NCI-H1092 treated with DMSO at 0.1 percent for 48 hours (cell line): ENCODE results near the gene NQO2.
"Not testable (repeated sequence)": the region's sequence is repeated elsewhere in the genome, so short reads cannot be mapped to it uniquely, and the experiment has no call there.

ENCODE experiments used
- DNase-seq: peaks from one replicate; lab custom pipeline; 2025; lab: John Stamatoyannopoulos, UW

NQO2 gene

DNA sequence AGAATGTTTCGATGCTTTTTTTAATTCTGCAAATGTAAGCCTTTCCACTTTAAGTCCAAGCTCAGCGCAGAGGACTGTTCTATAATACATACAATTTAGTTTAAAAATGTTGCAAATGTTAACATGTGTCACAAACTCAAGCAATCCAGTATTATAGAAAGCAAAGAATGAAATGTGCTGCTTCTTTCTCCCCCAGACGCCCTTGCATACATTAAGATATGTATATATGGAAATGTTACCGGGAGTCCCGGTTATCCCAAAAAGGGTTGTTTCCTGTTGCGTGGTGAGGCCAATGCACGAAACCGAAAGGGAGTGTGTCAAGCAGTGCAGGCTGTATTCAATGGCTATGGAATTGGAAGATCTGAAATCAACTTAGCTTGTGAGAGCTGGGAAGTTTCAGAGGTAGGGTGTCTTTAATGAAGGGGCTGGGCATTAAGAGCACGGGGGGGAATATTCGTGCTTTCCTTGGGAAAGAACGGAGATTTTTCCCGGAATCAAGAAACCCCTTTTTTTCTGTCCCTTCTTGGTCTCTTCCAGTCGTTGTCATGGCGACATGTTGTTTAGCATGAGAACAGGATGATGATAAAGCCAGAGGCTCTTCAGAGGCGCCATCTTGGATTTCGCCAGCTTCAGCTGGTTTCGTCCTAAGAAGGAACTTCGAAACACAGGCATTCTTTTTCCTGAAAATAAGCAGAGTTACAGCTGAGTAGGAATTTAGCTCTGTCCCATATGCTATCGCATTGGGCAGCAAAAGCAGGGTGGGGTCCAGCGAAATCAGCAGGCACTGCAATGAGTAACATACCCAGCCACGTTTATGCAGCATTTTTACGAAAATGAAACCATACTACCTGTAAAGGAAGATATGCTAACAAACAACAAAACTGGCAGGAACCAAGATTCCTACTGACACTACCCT is 10.1 kb upstream of the NQO2 start:
- DNase-seq = peak; percentile 87

DNA sequence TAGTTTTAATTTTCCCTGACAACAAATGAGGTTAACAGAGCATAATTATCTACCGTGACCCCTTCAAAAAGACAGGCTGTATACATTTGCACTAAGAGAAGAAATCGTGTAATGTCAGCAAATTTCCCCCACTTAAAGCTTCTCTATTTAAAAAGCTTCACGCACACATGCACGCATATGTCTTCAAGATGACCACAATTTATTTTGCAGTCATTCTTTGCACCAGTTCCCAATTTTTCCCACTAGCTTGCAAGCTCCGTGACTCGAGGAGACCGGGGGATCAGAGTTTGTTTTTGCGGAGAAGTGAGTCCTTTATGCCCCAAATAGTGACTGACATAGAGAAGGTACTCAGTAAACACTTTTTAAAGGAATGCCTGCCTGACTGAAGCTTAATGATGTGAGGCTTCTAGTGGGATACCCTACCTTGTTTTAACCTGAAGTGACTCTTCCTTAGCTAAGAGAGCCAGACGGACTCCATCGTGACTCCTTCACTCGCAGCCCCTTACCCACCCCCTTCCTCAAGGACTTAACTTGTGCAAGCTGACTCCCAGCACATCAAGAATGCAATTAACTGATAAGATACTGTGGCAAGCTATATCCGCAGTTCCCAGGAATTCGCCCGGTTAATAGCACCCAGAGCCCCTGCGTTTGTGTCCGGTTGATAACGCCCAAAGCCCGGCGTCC is 9.3 kb upstream of the NQO2 start:
- no peak for DNase-seq

DNA sequence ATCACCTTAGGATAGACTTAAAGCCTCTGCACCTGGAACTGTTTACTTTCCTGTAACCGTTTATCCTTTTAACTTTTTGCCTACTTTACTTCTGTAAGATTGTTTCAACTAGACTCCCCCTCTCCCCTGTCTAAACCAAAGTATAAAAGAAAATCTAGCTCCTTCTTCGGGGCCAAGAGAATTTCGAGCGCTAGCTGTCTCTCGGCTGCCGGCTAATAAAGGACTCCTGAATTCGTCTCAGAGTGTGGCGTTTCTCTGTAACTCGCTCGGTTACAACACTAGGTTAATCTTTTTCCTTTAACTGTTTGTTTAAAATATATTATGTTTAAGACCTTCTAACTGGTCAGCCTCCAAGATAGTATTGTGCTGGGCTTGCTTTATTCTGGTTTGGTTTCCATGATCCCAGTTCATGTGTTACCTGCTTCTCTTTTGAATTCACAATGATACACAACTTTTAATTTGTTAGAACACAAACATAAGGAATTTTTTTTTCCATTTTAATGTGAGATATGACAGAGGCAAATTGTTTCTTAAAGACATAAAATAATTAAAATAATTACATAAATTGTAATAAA is 8.7 kb upstream of the NQO2 start:
- DNase-seq = no peak

DNA sequence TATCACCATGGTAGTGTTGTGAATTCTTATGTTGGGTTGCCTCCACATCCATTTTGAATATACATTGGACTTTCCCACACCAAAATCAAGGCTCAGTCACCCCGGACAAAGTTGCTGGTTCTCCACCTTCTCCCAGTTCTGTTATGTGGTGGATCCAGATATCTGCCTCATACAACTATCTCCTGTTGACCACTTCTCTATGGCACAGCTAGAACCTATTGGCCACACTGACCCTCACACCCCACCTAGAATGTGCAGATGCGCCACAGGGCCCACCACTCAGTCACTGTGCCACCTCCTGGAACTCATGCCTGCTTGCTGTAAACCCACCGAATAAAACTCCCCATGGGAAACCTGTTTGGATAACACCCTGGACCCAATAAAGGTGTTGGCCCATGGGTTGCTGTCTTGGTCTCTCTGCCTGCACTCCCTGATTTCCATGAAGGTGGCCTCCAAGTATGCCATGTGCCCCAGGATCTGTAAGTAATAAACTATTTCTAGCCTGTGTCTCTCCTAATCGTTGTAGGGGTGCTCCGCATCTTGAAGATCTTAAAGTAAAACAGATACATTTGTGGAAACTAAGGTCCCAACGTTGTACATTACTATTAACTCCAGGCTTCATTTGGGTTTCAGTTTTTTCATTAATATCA is 7.2 kb upstream of the NQO2 start:
- no peak for DNase-seq

DNA sequence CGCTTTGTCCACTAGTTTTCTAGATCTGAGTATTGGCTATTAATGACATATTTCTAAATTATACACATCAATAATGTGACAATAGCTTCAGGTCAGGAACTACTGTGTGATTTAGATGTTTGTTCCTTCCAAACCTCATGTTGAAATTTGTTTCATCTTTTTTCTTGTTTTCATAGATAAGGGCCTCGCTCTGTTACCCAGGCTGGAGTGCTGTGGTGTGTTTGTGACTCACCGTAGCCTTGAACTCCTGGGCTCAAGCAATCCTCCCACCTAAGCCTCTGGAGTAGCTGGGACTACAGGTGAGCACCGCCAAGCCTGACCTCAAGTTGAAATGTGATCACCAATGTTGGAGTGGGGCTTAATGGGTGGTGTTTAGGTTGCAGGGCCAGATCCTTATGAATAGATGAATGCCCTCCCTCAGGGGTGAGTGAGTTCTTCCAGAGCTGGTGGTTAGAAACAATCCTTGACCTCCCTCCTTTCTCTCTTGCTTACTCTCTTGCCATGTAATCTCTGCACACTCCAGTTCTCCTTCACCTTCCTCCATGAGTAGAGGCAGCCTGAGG is 5.9 kb upstream of the NQO2 start:
- DNase-seq = no peak

DNA sequence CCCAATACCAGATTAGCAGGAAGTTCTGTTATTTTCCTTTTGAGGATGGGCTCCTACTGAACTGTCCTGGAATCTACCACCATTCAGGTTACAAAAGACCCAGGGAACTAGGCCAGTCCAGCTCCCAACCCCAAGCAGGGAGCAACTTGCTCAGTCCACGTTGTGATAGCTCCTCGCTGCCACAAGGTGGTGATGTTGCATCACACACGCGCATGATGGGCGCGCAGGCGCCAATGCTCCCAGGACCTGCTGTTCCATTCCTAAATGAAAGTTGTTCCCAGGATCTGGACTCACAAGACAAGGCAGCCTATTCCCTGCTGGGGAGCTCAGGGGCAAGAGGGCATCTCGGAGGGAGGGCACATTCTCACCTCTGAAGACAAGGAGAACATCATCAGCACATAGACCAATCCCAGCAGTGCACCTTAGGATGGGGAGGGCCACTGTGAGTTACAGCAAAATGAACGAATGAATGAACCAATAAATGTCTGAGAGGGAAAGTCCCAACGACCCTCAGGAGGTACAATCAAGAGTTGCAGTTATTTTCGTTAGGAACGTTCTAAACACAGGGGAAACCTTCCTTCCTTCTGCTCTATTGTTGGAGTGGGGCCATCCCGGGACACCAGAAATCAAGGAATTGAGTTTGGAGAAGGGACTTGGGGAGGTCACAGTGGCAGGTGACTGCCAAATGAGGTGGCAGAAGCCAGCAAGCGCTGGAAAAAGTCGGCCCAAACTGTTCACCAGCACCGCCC is 1.3 kb upstream of the NQO2 start:
- DNase-seq = not testable (repeated sequence)

DNA sequence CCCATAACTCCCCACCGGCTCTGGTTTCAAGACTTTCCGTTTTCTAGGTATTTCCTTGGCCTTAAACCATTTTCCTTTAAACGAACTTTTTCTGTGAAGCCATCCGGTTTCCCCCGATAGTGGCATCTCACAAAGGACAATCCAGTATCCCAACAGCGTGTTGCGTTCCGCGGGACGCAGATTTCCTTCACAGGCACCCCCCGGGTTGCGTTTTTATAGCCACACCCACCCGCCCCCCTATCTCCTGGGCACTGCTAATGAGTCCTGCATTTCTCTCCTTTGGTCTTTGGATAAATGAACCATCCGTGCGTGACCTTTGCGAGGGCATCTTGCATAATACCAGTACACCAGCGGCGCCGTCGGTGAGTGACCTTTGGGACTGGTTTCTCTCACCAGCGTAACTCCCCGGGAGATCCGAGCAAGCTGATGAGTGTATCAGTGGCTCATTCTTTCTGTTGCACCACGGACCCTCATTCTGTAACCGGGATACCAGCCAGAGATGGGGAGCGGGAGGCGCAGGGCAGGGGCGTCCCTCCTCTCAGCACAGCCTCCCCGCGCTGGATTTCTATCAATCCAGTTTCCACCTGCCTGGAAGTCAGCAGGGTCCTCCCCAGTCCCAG is 586 bp upstream of the NQO2 start:
- DNase-seq = no peak

DNA sequence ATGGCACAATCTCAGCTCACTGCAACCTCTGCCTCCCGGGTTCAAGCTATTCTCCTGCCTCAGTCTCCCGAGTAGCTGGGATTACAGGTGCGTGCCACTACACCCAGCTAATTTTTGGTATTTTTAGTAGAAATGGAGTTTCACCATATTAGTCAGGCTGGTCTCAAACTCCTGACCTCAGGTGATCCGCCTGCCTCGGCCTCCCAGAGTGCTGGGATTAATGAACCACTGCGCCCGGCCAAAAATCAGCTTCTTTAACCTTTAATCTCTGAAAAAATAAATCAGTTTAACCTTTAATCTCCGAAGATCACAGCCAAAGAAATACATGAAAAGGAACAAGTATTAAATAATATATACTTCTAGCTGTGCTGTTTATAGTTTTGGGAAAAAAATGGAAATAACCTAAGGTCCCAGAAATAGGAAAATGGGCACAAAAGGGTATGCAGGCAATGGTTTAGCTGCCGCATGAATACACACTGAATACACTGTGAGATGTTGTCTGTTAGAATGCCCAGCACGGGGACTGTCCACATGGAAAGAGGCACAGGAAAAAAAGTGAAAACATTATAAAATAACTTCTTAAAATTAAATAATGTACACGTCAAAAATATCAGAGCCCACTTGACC is 1.6 kb downstream of the NQO2 start:
- DNase-seq = no peak

DNA sequence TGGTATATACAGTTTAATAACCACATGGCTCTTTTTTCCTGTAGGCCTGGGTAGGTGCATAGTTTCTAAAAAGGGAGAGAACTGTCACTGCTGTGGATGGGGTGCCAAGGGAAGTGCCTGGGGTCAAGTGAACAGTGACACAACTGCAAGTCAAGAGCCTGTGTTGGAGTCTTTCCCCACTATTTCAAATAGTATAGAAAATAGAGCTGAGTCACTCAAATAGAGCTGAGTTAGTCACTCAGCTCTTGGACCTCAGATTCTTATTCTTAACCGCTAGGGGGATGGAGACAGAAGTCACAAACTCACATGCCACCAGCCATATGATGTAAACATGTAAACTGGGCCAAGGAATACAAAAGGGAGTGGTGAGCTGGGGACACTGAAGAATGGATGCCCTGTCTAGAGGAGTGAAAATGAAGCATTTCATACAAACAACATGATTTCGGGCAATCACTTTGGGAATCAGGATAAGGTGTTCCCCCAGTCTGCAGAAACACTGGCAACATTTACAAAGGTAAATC is 2.1 kb downstream of the NQO2 start:
- DNase-seq = no peak

DNA sequence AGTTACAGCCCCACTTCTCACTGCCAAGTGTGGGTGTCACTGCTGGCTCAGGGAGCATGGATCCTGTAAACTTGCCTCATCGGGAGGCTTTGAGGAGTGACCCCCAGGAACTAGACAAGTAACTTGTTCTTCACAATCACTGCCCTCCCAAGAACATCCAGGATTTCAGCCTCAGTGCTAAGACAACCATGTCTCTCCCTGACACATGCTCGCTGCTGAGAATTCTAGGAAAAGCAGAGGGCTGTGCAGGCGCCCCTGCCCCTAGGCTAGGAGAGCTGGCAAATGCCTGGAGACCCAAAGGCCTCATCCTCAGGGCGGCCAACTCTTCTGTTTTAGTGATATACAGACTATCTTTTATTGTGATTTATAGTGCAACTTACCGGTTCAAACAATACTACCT is 3.5 kb downstream of the NQO2 start:
- not testable (repeated sequence) for DNase-seq

DNA sequence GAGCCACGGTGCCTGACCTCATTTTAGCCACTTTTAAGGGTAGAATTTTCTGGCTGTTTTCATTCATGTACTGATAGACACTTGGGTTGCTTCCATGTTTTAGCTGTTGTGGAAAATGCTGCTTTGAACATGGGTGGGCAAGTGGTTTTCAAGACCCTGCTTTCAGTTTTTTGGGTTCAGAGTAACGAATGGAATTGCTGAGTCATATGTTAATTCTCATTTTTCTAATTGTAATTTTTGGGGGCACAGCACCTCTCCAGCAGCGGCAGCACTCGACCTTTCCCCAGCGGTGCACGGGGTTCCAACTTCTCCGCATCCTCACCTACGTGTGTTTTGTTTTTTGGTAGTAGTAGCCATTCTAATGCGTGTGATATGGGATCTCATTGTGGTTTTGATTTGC is 5.4 kb downstream of the NQO2 start:
- no peak for DNase-seq

DNA sequence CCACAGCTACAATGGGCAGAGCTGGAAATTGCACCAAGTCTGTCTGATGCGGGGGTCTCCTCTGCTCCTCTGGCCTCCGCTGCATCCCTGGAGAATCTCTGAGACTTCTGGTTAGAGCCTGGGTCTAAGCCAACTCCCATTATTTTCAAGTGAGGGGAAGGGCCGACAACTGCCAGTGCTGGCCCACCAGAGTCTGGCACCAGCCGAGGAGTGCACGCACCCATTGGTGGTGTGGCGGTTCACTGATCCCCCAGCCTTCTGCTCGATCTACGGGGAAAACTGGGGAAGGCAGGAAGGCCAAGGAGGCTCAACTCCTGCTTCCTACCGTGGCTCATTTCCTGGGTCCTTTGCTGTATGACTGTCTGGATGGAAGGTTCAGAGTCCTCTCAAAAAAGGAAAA is 6.2 kb downstream of the NQO2 start:
- no peak for DNase-seq

DNA sequence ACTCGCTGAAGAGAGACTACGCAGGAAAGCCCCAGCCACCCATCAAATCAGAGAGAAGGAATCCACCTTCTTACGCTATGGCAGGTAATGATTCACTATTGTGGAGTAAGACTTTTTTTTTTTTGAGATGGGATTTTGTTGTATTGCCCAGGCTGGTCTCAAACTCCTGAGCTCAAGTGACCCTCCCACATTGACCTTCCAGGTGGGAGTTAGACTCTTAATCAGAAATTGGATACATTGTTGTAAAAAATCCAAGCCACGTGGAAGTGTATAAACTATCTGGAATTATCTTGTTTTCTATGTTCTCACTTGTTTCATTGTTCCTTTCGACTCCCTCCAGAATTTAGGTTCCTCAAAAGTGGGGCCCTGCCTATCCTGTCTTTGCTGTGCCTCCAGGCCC is 6.8 kb downstream of the NQO2 start:
- no peak for DNase-seq

DNA sequence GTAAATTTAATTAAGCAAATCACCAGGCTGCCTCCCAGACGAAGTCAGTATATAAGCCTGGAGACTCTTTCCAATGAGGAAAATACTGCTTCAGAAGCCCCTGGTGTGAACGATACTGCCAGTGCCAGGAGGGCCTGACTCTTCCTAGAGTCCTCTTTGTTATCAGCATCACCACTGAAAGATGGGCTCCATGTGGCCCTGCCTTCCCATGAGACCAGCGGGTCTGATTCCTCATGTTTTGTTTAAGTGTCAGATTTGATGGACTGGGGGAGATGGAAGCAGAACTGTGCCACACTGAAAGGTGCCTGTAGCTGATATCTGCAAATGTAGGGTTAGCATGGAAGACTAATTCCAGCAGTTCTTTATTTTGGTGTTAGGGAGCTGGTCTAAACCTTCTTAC is 7.9 kb downstream of the NQO2 start:
- DNase-seq = no peak

DNA sequence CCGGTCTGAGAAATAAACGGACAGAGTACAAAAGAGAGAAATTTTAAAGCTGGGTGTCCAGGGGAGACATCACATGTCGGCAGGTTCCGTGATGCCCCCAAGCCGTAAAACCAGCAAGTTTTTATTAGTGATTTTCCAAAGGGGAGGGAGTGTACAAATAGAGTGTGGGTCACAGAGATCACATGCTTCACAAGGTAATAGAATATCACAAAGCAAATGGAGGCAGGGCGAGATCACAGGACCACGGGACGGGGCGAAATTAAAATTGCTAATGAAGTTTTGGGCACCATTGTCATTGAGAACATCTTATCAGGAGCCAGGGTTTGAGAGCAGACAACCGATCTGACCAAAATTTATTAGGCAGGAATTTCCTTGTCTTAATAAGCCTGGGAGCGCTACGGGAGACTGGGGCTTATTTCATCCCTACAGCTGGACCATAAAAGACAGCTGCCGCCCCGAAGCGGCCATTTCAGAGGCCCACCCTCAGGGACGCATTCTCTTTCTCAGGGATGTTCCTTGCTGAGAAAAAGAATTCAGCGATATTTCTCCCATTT is 9.1 kb downstream of the NQO2 start:
- not testable (repeated sequence) for DNase-seq

DNA sequence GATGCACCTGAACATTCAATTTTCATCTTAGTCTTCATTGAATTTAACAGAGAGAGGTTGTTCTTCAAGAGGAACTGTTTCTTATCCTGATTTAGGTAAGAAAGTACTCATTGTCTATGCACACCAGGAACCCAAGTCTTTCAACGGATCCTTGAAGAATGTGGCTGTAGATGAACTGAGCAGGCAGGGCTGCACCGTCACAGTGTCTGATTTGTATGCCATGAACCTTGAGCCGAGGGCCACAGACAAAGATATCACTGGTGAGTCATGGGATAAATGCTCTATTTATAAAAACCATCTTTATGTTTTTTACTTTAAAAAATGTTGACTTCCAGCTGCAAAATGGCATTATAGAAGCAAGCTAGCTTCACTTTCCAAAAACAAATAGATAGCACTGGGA is 10.2 kb downstream of the NQO2 start:
- no peak for DNase-seq

DNA sequence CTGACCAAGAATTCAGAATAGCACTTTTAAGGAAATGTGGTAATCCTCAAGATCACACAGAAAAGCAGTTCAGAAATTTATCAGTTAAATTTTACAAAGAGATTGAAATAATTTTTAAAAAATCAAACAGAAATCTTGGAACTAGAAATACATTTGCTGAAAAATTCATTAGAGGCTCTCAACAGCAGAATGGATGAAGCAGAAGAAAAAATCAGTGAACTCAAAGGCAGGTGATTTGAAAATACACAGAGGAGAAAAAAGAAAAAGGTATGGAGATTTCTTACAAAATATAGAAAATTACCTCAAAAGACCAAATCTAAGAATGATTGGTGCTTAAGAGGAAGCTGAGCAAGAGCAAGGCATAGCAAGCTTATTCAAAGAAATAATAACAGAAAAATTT is 11.5 kb downstream of the NQO2 start:
- DNase-seq = no peak

DNA sequence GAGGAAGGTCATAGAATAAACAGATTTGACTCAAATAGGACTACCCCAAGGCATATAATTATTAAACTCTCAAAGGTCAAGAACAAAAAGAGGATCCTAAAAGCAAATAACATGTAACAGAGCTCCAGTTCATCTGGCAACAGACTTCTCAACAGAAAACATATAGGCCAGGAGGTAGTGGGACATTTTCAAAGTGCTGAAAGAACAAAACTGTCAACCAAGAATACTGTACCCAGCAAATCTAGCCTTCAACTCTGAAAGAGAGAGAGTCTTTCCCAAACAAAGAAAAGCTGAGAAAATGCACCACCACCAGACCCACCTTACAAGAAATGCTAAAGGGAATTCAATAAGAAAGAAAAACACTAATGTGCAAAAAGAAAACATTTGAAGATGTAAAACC is 11.9 kb downstream of the NQO2 start:
- DNase-seq = no peak

DNA sequence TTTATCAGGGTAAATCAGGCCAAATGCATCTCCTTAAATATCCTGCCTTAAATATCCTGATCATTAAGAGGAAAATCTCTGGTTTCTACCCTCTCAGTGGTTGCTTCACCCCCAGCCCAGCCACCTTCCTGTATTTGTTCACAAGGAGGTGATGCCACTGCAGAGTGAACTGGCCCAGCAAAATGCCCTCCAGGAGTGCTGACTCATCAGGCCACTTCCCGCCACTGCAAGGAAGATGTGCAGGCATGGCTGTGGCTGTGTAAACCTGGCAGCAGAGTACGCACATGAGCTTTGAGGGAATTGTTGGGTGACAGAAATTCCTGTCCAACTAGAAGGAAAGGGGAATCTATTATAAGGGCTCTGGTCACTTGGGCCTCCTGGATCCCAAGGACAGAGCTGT is 13.8 kb downstream of the NQO2 start:
- DNase-seq = no peak
